ENCODE results near the gene ANXA6. TPM values are rescaled to one million over a fixed set of nuclear protein-coding genes. Genes with fewer than 3 reads are reported as not detected.

ANXA6 gene
- total RNA-seq, 2 experiments from 2014 or later = 26.1 to 74.1 TPM

DNA sequence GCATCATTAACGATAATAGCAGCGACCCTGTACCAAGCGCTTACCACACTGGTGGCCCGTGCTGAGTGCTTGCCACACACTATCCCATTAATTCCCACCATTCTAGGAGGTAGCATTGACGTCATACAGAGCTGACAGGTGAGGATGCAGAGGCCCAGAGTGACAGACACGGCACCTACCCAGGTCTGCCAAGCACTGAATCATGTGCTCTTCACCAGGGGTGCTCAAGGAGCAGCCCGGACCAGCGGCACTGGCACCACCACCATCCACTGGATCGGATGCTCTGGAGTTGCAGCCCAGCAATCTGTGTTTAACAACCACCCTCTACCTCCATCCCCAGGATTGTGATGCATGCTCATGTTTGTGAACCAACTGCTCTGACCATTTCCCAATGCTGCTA, 80.2 kb downstream of the ANXA6 start:
- no peak for TF ChIP-seq EZH2phosphoT487 (IDR thresholded peaks at IDR 0.05; ENCODE audit: borderline replicate concordance, low read depth, low read length)
- no peak for DNase-seq (ENCODE audit: low spot score)
- H3K79me2 ChIP-seq (ENCODE audit: insufficient read depth, low read depth, low read length) = peaks cover 56% of the 10 kb centered on the region
- H3K27ac ChIP-seq (ENCODE audit: low read depth, low read length, poor library complexity, severe bottlenecking) = no peak overlapping the region
- H3K4me1 ChIP-seq (ENCODE audit: insufficient read depth, low read length, poor library complexity, severe bottlenecking) = peaks cover 37% of the 10 kb centered on the region
- CTCF ChIA-PET (ENCODE audit: unreplicated experiment) = interaction anchor here (1.2 kb wide), 1 partner anchor 48 kb away, joined by 3 read pairs; no protein-coding TSS in a partner anchor
- H2AFZ ChIP-seq (ENCODE audit: low read length) = no peak overlapping the region
- H3K36me3 ChIP-seq (ENCODE audit: insufficient read depth, low read length) = peaks cover 28% of the 10 kb centered on the region
- no peaks in the 10 kb centered on the region for H3K9me3 ChIP-seq (ENCODE audit: low read length)
- peak overlapping the region; percentile 96; the same call in 1 of the 2 replicates for H3K4me2 ChIP-seq (ENCODE audit: low read length)
- intact Hi-C loops (cut with micrococcal nuclease; ENCODE audit: unreplicated experiment) = no loop called here
- H3K4me3 ChIP-seq (ENCODE audit: low read depth, low read length, poor library complexity, severe bottlenecking) = no peak overlapping the region
- peaks cover 13% of the 10 kb centered on the region; the same call in 1 of the 2 replicates for H4K20me1 ChIP-seq (ENCODE audit: insufficient read depth, low read length)
- no TSS peak for BruUV-seq (replicated peaks)
- POLR2A ChIA-PET = interaction anchor here (2.1 kb wide), 1 partner anchor 180 kb away, joined by 7 read pairs; no protein-coding TSS in a partner anchor
- H3K9me2 ChIP-seq (ENCODE audit: insufficient read depth, low read length) = no peaks in the 10 kb centered on the region

DNA sequence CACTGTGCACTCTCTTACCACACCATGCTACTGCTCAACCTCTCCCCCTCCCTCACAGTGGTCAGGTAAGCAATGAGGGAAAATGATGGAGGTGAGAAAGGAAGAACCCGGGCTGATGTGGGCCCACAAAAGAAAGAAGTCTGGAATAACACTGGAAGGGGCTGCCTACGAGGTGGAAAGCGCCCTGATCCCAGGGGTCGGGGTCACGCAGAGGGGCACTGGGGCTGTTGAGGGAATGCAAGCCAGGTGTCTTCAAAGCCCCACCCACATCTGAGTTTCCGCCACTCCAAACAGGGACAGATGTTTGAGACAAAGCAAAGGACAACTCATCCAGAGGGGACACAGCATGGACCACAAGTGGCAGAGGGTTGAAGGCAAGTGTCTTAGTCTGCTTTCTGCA, 81.0 kb downstream of the ANXA6 start:
- peaks cover 13% of the 10 kb centered on the region; the same call in 1 of the 2 replicates for H4K20me1 ChIP-seq (ENCODE audit: insufficient read depth, low read length)
- no TSS peak for BruUV-seq (replicated peaks)
- TF ChIP-seq EZH2phosphoT487 (IDR thresholded peaks at IDR 0.05; ENCODE audit: borderline replicate concordance, low read depth, low read length) (no peak), CTCF (conservative IDR thresholded peaks at IDR 0.05; ENCODE audit: low read length) (no peak)
- no peak overlapping the region for H2AFZ ChIP-seq (ENCODE audit: low read length)
- POLR2A ChIA-PET = no interaction called here
- H3K79me2 ChIP-seq (ENCODE audit: insufficient read depth, low read depth, low read length) = peaks cover 55% of the 10 kb centered on the region
- H3K4me3 ChIP-seq (ENCODE audit: low read depth, low read length, poor library complexity, severe bottlenecking) = no peak overlapping the region
- intact Hi-C loops (cut with micrococcal nuclease; ENCODE audit: unreplicated experiment) = no loop called here
- no peak overlapping the region for H3K4me2 ChIP-seq (ENCODE audit: low read length)
- DNase-seq (ENCODE audit: low spot score) = no peak
- peaks cover 29% of the 10 kb centered on the region for H3K4me1 ChIP-seq (ENCODE audit: insufficient read depth, low read length, poor library complexity, severe bottlenecking)
- H3K9me3 ChIP-seq (ENCODE audit: low read length) = no peaks in the 10 kb centered on the region
- no peaks in the 10 kb centered on the region for H3K9me2 ChIP-seq (ENCODE audit: insufficient read depth, low read length)
- H3K27ac ChIP-seq (ENCODE audit: low read depth, low read length, poor library complexity, severe bottlenecking) = no peak overlapping the region
- peaks cover 28% of the 10 kb centered on the region for H3K36me3 ChIP-seq (ENCODE audit: insufficient read depth, low read length)
- CTCF ChIA-PET (ENCODE audit: unreplicated experiment) = no interaction called here

DNA sequence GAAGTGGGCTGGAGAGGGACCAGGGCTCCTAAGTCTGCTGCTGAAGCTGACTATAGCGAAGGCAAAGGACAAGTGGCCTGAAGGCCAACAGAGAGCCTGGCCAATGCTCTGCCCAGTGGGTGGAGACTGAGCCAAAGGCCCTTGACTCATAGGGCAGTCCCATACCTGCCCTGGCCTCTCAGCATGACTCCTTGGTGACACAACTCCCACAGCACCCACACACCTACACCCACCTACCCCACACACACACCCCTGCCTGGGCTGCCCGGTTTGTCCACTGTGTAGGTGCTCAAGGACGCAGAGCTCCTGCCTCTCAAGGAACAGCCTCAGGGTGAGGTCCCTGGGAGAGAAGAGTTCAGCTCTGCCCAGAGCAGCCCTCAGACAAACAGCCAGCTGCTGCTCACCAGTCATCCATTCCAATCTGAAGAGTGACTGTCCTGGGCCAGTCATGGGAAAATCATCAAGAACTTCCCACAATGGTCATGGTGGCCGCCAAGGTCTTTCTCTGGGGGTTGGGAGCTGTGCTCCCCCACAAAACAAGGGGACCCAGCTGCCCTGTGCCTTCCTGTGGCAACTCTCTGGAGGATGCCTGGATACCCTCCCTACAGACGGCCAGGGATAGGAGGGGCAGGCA, 81.8 kb downstream of the ANXA6 start:
- intact Hi-C loops (cut with micrococcal nuclease; ENCODE audit: unreplicated experiment) = no loop called here
- peaks cover 28% of the 10 kb centered on the region for H3K36me3 ChIP-seq (ENCODE audit: insufficient read depth, low read length)
- H3K79me2 ChIP-seq (ENCODE audit: insufficient read depth, low read depth, low read length) = peaks cover 51% of the 10 kb centered on the region
- DNase-seq (ENCODE audit: low spot score) = no peak
- H3K4me3 ChIP-seq (ENCODE audit: low read depth, low read length, poor library complexity, severe bottlenecking) = no peak overlapping the region
- no peaks in the 10 kb centered on the region for H3K9me3 ChIP-seq (ENCODE audit: low read length)
- no peaks in the 10 kb centered on the region for H3K9me2 ChIP-seq (ENCODE audit: insufficient read depth, low read length)
- CTCF ChIA-PET (ENCODE audit: unreplicated experiment) = no interaction called here
- no peak overlapping the region for H3K27ac ChIP-seq (ENCODE audit: low read depth, low read length, poor library complexity, severe bottlenecking)
- no peak overlapping the region for H3K4me2 ChIP-seq (ENCODE audit: low read length)
- BruUV-seq (replicated peaks) = no TSS peak
- peaks cover 25% of the 10 kb centered on the region for H3K4me1 ChIP-seq (ENCODE audit: insufficient read depth, low read length, poor library complexity, severe bottlenecking)
- no peak for TF ChIP-seq CTCF (conservative IDR thresholded peaks at IDR 0.05; ENCODE audit: low read length)
- no peak for TF ChIP-seq EZH2phosphoT487 (IDR thresholded peaks at IDR 0.05; ENCODE audit: borderline replicate concordance, low read depth, low read length)
- H4K20me1 ChIP-seq (ENCODE audit: insufficient read depth, low read length) = peaks cover 13% of the 10 kb centered on the region; the same call in 1 of the 2 replicates
- no peak overlapping the region for H2AFZ ChIP-seq (ENCODE audit: low read length)
- POLR2A ChIA-PET = no interaction called here

Measured in OCI-LY7 (cell line).